GM19328 (cell line): ENCODE data around the gene COL27A1.
"Not testable (repeated sequence)": the region's sequence is repeated elsewhere in the genome, so short reads cannot be mapped to it uniquely, and the experiment has no call there.

Source experiments
- ATAC-seq: cut with Tn5 transposase; IDR thresholded peaks from one replicate; pipeline ENCODE4 v1.9.1; 2021; ENCODE audit warnings: mild to moderate bottlenecking, moderate library complexity; ENCODE audit not compliant: unreplicated experiment

COL27A1 gene

GRCh38 chr9:114314881-114315722, 159.8 kb downstream of the COL27A1 start:
- ATAC-seq: no peak

GRCh38 chr9:114315723-114316363, 160.5 kb downstream of the COL27A1 start:
- no peak for ATAC-seq

GRCh38 chr9:114316605-114317230, 161.4 kb downstream of the COL27A1 start:
- ATAC-seq: no peak

- no peak for ATAC-seq
These were observed 162.5 kb downstream of the COL27A1 start for GRCh38 chr9:114317665-114318357.

GRCh38 chr9:114318416-114318815, 163.1 kb downstream of the COL27A1 start:
- ATAC-seq: no peak

- ATAC-seq: no peak
These were observed 163.8 kb downstream of the COL27A1 start for GRCh38 chr9:114319147-114319546.

GRCh38 chr9:114320710-114321109, 165.4 kb downstream of the COL27A1 start:
- not testable (repeated sequence) for ATAC-seq

- no peak for ATAC-seq
These were observed 166.4 kb downstream of the COL27A1 start for GRCh38 chr9:114321759-114322158.

GRCh38 chr9:114322160-114322818, 167.0 kb downstream of the COL27A1 start:
- not testable (repeated sequence) for ATAC-seq

GRCh38 chr9:114322831-114323531, 167.6 kb downstream of the COL27A1 start, which contains the start of gene ORM1:
ORM1 (plus strand) TSS chr9:114323098; CDS start chr9:114323134, 36 bp downstream.
- not testable (repeated sequence) for ATAC-seq

- not testable (repeated sequence) for ATAC-seq
These were observed 168.5 kb downstream of the COL27A1 start for GRCh38 chr9:114323849-114324248.

- no peak for ATAC-seq
These were observed 169.2 kb downstream of the COL27A1 start for GRCh38 chr9:114324492-114324891.

- ATAC-seq: not testable (repeated sequence)
These were observed 169.6 kb downstream of the COL27A1 start for GRCh38 chr9:114324965-114325364.

GRCh38 chr9:114325684-114326254, 170.4 kb downstream of the COL27A1 start:
- ATAC-seq: not testable (repeated sequence)

- ATAC-seq: no peak
These were observed 172.4 kb downstream of the COL27A1 start for GRCh38 chr9:114327749-114328148.

GRCh38 chr9:114328357-114328820, 173.1 kb downstream of the COL27A1 start:
- not testable (repeated sequence) for ATAC-seq

- not testable (repeated sequence) for ATAC-seq
These were observed 173.7 kb downstream of the COL27A1 start for GRCh38 chr9:114328937-114329624.

GRCh38 chr9:114329625-114330022, 174.3 kb downstream of the COL27A1 start, which contains the start of gene ORM2:
ORM2 (plus strand) TSS chr9:114329869; CDS start chr9:114329905, 36 bp downstream.
- not testable (repeated sequence) for ATAC-seq

- no peak for ATAC-seq
These were observed 175.3 kb downstream of the COL27A1 start for GRCh38 chr9:114330636-114331035.
